ENCODE data around the gene TMC1. TPM values are rescaled to one million over a fixed set of nuclear protein-coding genes. Genes with fewer than 3 reads are reported as not detected.
"Not testable (repeated sequence)": the region's sequence is repeated elsewhere in the genome, so short reads cannot be mapped to it uniquely, and the experiment has no call there.

The TMC1 gene
- polyA plus RNA-seq, 10 donors, result 0.37 to 2.3 (median 0.79) TPM

GRCh38 chr9:72755836-72756235 is 234.4 kb downstream of the TMC1 start:
- no peak for DNase-seq

GRCh38 chr9:72758944-72759343 is 237.5 kb downstream of the TMC1 start:
- no peak for DNase-seq

- DNase-seq, result no peak
Measured at GRCh38 chr9:72763022-72763421, 241.6 kb downstream of the TMC1 start.

GRCh38 chr9:72769546-72769945 is 248.1 kb downstream of the TMC1 start:
- no peak for DNase-seq

- peak in 1 of 3 donors; percentile 8 for DNase-seq
Measured at GRCh38 chr9:72772661-72773060, 251.3 kb downstream of the TMC1 start.

- DNase-seq, result peak in 1 of 3 donors; percentile 9
Measured at GRCh38 chr9:72773570-72773969, 252.2 kb downstream of the TMC1 start.

- no peak for DNase-seq
Measured at GRCh38 chr9:72775570-72775969, 254.2 kb downstream of the TMC1 start.

GRCh38 chr9:72779614-72780013 is 258.2 kb downstream of the TMC1 start:
- no peak for DNase-seq

- DNase-seq, result no peak
Measured at GRCh38 chr9:72786948-72787347, 265.5 kb downstream of the TMC1 start.

- peak in 2 of 3 donors; percentile 24 to 43 for DNase-seq
Measured at GRCh38 chr9:72788966-72789735, 267.7 kb downstream of the TMC1 start.

GRCh38 chr9:72789885-72790284 is 268.5 kb downstream of the TMC1 start:
- peak in 1 of 3 donors; percentile 10 for DNase-seq

- peak in 1 of 3 donors; percentile 59 for DNase-seq
Measured at GRCh38 chr9:72790989-72791388, 269.6 kb downstream of the TMC1 start.

- DNase-seq, result no peak
Measured at GRCh38 chr9:72791436-72791835, 270.0 kb downstream of the TMC1 start.

- DNase-seq, result no peak
Measured at GRCh38 chr9:72794946-72795345, 273.5 kb downstream of the TMC1 start.

- DNase-seq, result no peak
Measured at GRCh38 chr9:72800328-72800994, 279.1 kb downstream of the TMC1 start.

- no peak for DNase-seq
Measured at GRCh38 chr9:72805238-72805637, 283.8 kb downstream of the TMC1 start.

GRCh38 chr9:72806313-72806809 is 285.0 kb downstream of the TMC1 start:
- not testable (repeated sequence) for DNase-seq

- no peak for DNase-seq
Measured at GRCh38 chr9:72807765-72808445, 286.5 kb downstream of the TMC1 start.

- no peak for DNase-seq
Measured at GRCh38 chr9:72808446-72808768, 287.0 kb downstream of the TMC1 start.

GRCh38 chr9:72809586-72809985 is 288.2 kb downstream of the TMC1 start:
- no peak for DNase-seq

GRCh38 chr9:72812559-72813111 is 291.2 kb downstream of the TMC1 start:
- DNase-seq, result peak; percentile 47 to 81 (median 53)

- DNase-seq, result no peak
Measured at GRCh38 chr9:72813544-72813943, 292.1 kb downstream of the TMC1 start.
